GM23338 (cell line): ENCODE results near the gene RPL22. TPM values are rescaled to one million over a fixed set of nuclear protein-coding genes. Genes with fewer than 3 reads are reported as not detected.

ENCODE experiments used
- ATAC-seq: fragments of 200-7000 bp; cut with Tn5 transposase; 3 replicates; pipeline ENCODE4 v1.9.1; 2020
- DNase-seq: peaks from one replicate; pipeline ENCODE4 v3.0.0-alpha.2; 2015; ENCODE audit warnings: low spot score
- H2AFZ ChIP-seq: fragments of 200-600 bp; sonication (generic); 2 replicates; pipeline ENCODE4 v1.8.0; 2016; ENCODE audit warnings: antibody characterized with exemption, mild to moderate bottlenecking, moderate library complexity
- H3F3A ChIP-seq: fragments of 200-600 bp; sonication (generic); replicated peaks from 2 replicates; pipeline ENCODE4 v1.8.0; 2017; ENCODE audit warnings: antibody characterized with exemption, mixed run types, low read depth
- H3K27ac ChIP-seq: fragments of 200-600 bp; sonication (generic); 2 replicates; pipeline ENCODE4 v1.6.1; 2016; ENCODE audit warnings: low read depth
- H3K27me3 ChIP-seq: fragments of 200-600 bp; sonication (generic); 2 replicates; pipeline ENCODE4 v1.8.0; 2016; ENCODE audit warnings: mild to moderate bottlenecking, mixed run types, moderate library complexity; ENCODE audit not compliant: insufficient read depth
- H3K36me3 ChIP-seq: fragments of 200-600 bp; sonication (generic); 2 replicates; pipeline ENCODE4 v1.8.0; 2016; ENCODE audit warnings: mild to moderate bottlenecking; ENCODE audit not compliant: insufficient read depth
- H3K4me1 ChIP-seq: fragments of 200-600 bp; sonication (generic); 2 replicates; pipeline ENCODE4 v1.8.0; 2016; ENCODE audit warnings: mild to moderate bottlenecking, moderate library complexity; ENCODE audit not compliant: insufficient read depth
- H3K4me2 ChIP-seq: fragments of 200-600 bp; sonication (generic); 2 replicates; pipeline ENCODE4 v1.7.1; 2017; ENCODE audit warnings: mixed run types
- H3K4me3 ChIP-seq: fragments of 200-600 bp; sonication (generic); 2 replicates; pipeline ENCODE4 v1.6.1; 2016; ENCODE audit warnings: mixed run types
- H3K79me2 ChIP-seq: fragments of 200-600 bp; sonication (generic); replicated peaks from 2 replicates; pipeline ENCODE4 v1.8.0; 2017; ENCODE audit warnings: mild to moderate bottlenecking; ENCODE audit not compliant: insufficient read depth
- H3K9me2 ChIP-seq: fragments of 200-600 bp; sonication (generic); 2 replicates; pipeline ENCODE4 v1.8.0; 2017; ENCODE audit not compliant: insufficient read depth
- H4K20me1 ChIP-seq: fragments of 200-600 bp; sonication (generic); replicated peaks from 2 replicates; pipeline ENCODE4 v1.8.0; 2017; ENCODE audit warnings: mild to moderate bottlenecking; ENCODE audit not compliant: insufficient read depth
- H3K27ac Mint-ChIP-seq: 2 replicates; pipeline ENCODE4 v1.8.0; 2020; ENCODE audit warnings: inconsistent platforms, mild to moderate bottlenecking, moderate library complexity, mixed read lengths
- H3K27me3 Mint-ChIP-seq: 3 replicates; pipeline ENCODE4 v1.8.0; 2022; ENCODE audit warnings: low read depth, mild to moderate bottlenecking, moderate library complexity, mixed read lengths, inconsistent platforms; ENCODE audit not compliant: insufficient read depth, poor library complexity
- H3K36me3 Mint-ChIP-seq: 3 replicates; pipeline ENCODE4 v1.8.0; 2021; ENCODE audit warnings: low read depth, mild to moderate bottlenecking, inconsistent platforms, moderate library complexity, mixed read lengths
- H3K4me1 Mint-ChIP-seq: 3 replicates; pipeline ENCODE4 v1.8.0; 2020; ENCODE audit warnings: mild to moderate bottlenecking, inconsistent platforms, mixed read lengths
- H3K4me3 Mint-ChIP-seq: 3 replicates; pipeline ENCODE4 v1.8.0; 2021; ENCODE audit warnings: moderate library complexity, mild to moderate bottlenecking, inconsistent platforms, mixed read lengths
- H3K9me3 Mint-ChIP-seq: 3 replicates; pipeline ENCODE4 v1.8.0; 2020; ENCODE audit warnings: moderate library complexity, mild to moderate bottlenecking, inconsistent platforms, mixed read lengths
- CREB1 ChIP-seq: fragments of 250-450 bp; sonication (Bioruptor Pico); IDR thresholded peaks from 2 replicates; pipeline ENCODE4 v1.5.0; 2020; ENCODE audit warnings: low read depth, mild to moderate bottlenecking, moderate library complexity
- EZH2 ChIP-seq: fragments of 200-600 bp; sonication (generic); IDR thresholded peaks from one replicate; pipeline ENCODE4 v1.8.0; 2017; ENCODE audit warnings: antibody characterized with exemption, mild to moderate bottlenecking, low read depth; ENCODE audit not compliant: unreplicated experiment
- EZH2phosphoT487 ChIP-seq: fragments of 200-600 bp; sonication (generic); IDR thresholded peaks from one replicate; pipeline ENCODE4 v1.8.1; 2018; ENCODE audit warnings: antibody characterized with exemption; ENCODE audit not compliant: unreplicated experiment
- JUNB ChIP-seq: IDR thresholded peaks from one replicate; pipeline ENCODE4 v1.6.1; 2016; ENCODE audit warnings: antibody characterized with exemption; ENCODE audit not compliant: unreplicated experiment
- NANOG ChIP-seq: IDR thresholded peaks from 2 replicates; pipeline ENCODE4 v1.6.1; 2016; ENCODE audit warnings: antibody characterized with exemption, borderline replicate concordance
- POLR2AphosphoS5 ChIP-seq: IDR thresholded peaks from 2 replicates; pipeline ENCODE4 v1.6.1; 2016; ENCODE audit warnings: antibody characterized with exemption, low read depth
- STAT1 ChIP-seq: IDR thresholded peaks from one replicate; pipeline ENCODE4 v1.6.1; 2016; ENCODE audit warnings: antibody characterized with exemption; ENCODE audit not compliant: unreplicated experiment
- ZNF114 ChIP-seq: fragments of 250-450 bp; sonication (Bioruptor Pico); IDR thresholded peaks from 2 replicates; pipeline ENCODE4 v1.5.0; 2020; ENCODE audit warnings: mild to moderate bottlenecking, moderate library complexity
- ZNF331 ChIP-seq: fragments of 250-450 bp; sonication (Bioruptor Pico); IDR thresholded peaks from 2 replicates; pipeline ENCODE4 v1.5.0; 2020; ENCODE audit warnings: low read depth, mild to moderate bottlenecking, moderate library complexity
- polyA plus RNA-seq: library from polyadenylated mRNA; unstranded; fragments of >200 nt; fragmentation: Nextera tagmentation; extraction: Ambion mirVana; gene quantifications from 2 replicates; pipeline ENCODE4 v1.2.1, GENCODE V29; 2016
- total RNA-seq: library from RNA; depleted of rRNA; stranded (reverse); fragments of >200 nt; shearing (Covaris generic); gene quantifications from 2 replicates; pipeline ENCODE4 v1.2.3, GENCODE V29; 2014
- TF ChIP-seq, protein P1 (sequence below): IDR thresholded peaks from one replicate; pipeline ENCODE4 v1.6.1; 2018; ENCODE audit warnings: antibody characterized with exemption; ENCODE audit not compliant: unreplicated experiment
- TF ChIP-seq, protein P2 (sequence below), 2 experiments: fragments of 200-600 bp in 1 of 2; sonication (generic) in 1 of 2; conservative IDR thresholded peaks; 2 replicates each; pipeline versions ENCODE4 v1.5.1 to v1.6.1; 2016 to 2017; ENCODE audit warnings: antibody characterized with exemption in 2 of 2, low read depth in 2 of 2, mild to moderate bottlenecking in 2 of 2, moderate library complexity in 1 of 2
- TF ChIP-seq, protein P3 (sequence below): fragments of 250-450 bp; sonication (Bioruptor Pico); IDR thresholded peaks from 2 replicates; pipeline ENCODE4 v1.5.0; 2020; ENCODE audit warnings: mild to moderate bottlenecking, moderate library complexity
- TF ChIP-seq, protein P4 (sequence below): IDR thresholded peaks from 2 replicates; pipeline ENCODE4 v1.6.1; 2016; ENCODE audit warnings: antibody characterized with exemption

The RPL22 gene
- total and polyA plus RNA-seq, 2 experiments from 2014 or later = 145 to 818 TPM

DNA sequence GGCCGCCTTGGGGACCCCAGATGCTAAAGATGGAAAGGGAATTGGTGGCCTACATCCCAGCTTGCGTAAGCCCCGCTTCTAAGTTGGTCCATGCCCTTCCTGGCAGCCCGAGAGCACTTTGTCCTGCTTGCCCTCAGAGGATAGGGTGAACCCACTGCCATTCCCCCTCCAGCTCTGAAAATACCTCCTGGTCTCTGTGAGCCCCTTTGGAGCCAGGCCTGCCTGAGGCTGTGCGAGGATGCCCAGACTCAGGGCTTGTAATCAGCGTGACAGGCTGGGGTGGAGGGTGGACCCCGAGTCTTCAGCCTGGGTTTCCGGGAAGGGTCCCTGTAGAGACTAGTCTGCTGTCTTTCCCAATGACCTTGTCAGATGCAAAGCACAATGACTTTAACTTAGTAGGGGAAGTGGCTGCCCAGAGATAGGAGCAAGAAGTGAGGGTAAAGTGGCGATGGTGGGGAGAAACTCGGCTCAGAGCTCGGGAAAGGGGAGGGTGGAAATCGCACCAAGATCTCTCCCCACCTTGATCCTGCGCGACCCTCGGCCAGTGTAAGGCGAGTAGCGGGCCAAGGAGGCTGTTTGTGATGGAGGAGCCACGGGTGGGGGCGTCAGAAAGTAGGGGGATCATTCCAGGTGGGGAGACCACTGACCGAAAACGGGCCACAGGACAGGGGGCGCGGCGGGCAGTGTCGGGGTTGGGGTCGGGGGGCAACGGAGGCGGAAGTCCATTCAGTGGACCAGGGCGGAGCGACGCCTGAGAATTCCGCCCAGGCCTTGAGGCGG is 41.9 kb upstream of the RPL22 start:
- H3K36me3 ChIP-seq = no peaks in the 10 kb centered on the region
- peak overlapping the region; percentile 50 for H3K4me3 Mint-ChIP-seq
- peak overlapping the region; percentile 98 for H3K4me2 ChIP-seq
- H4K20me1 ChIP-seq = no peaks in the 10 kb centered on the region
- ATAC-seq = no peak
- H3K27ac ChIP-seq = peak overlapping the region; percentile 97
- H3K27me3 ChIP-seq = peaks cover 23% of the 10 kb centered on the region
- peaks cover 5% of the 10 kb centered on the region; the same call in 1 of the 2 replicates for H3K79me2 ChIP-seq
- H3K27me3 Mint-ChIP-seq = peaks cover 38% of the 10 kb centered on the region
- H3K27ac Mint-ChIP-seq = peak overlapping the region; percentile 25
- no peaks in the 10 kb centered on the region for H3K36me3 Mint-ChIP-seq
- H3F3A ChIP-seq = peaks cover 31% of the 10 kb centered on the region
- peaks cover 48% of the 10 kb centered on the region for H3K4me1 Mint-ChIP-seq
- H3K9me3 Mint-ChIP-seq = no peaks in the 10 kb centered on the region
- no peaks in the 10 kb centered on the region for H3K9me2 ChIP-seq
- H3K4me3 ChIP-seq = peak overlapping the region; percentile 83
- DNase-seq = no peak
- TF ChIP-seq, protein P1, sequence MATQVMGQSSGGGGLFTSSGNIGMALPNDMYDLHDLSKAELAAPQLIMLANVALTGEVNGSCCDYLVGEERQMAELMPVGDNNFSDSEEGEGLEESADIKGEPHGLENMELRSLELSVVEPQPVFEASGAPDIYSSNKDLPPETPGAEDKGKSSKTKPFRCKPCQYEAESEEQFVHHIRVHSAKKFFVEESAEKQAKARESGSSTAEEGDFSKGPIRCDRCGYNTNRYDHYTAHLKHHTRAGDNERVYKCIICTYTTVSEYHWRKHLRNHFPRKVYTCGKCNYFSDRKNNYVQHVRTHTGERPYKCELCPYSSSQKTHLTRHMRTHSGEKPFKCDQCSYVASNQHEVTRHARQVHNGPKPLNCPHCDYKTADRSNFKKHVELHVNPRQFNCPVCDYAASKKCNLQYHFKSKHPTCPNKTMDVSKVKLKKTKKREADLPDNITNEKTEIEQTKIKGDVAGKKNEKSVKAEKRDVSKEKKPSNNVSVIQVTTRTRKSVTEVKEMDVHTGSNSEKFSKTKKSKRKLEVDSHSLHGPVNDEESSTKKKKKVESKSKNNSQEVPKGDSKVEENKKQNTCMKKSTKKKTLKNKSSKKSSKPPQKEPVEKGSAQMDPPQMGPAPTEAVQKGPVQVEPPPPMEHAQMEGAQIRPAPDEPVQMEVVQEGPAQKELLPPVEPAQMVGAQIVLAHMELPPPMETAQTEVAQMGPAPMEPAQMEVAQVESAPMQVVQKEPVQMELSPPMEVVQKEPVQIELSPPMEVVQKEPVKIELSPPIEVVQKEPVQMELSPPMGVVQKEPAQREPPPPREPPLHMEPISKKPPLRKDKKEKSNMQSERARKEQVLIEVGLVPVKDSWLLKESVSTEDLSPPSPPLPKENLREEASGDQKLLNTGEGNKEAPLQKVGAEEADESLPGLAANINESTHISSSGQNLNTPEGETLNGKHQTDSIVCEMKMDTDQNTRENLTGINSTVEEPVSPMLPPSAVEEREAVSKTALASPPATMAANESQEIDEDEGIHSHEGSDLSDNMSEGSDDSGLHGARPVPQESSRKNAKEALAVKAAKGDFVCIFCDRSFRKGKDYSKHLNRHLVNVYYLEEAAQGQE = no peak
- TF ChIP-seq EZH2phosphoT487 (no peak), NANOG (no peak), JUNB (no peak), CREB1 (CRISPR knock-in tag) (no peak), ZNF114 (CRISPR knock-in tag) (no peak), ZNF331 (CRISPR knock-in tag) (no peak), STAT1 (no peak), POLR2AphosphoS5 (no peak), EZH2 (no peak)
- TF ChIP-seq, protein P2, sequence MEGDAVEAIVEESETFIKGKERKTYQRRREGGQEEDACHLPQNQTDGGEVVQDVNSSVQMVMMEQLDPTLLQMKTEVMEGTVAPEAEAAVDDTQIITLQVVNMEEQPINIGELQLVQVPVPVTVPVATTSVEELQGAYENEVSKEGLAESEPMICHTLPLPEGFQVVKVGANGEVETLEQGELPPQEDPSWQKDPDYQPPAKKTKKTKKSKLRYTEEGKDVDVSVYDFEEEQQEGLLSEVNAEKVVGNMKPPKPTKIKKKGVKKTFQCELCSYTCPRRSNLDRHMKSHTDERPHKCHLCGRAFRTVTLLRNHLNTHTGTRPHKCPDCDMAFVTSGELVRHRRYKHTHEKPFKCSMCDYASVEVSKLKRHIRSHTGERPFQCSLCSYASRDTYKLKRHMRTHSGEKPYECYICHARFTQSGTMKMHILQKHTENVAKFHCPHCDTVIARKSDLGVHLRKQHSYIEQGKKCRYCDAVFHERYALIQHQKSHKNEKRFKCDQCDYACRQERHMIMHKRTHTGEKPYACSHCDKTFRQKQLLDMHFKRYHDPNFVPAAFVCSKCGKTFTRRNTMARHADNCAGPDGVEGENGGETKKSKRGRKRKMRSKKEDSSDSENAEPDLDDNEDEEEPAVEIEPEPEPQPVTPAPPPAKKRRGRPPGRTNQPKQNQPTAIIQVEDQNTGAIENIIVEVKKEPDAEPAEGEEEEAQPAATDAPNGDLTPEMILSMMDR (conservative IDR thresholded peaks at IDR 0.05; ENCODE audit: low read depth in 2 of 2) = no peak
- TF ChIP-seq, protein P3, sequence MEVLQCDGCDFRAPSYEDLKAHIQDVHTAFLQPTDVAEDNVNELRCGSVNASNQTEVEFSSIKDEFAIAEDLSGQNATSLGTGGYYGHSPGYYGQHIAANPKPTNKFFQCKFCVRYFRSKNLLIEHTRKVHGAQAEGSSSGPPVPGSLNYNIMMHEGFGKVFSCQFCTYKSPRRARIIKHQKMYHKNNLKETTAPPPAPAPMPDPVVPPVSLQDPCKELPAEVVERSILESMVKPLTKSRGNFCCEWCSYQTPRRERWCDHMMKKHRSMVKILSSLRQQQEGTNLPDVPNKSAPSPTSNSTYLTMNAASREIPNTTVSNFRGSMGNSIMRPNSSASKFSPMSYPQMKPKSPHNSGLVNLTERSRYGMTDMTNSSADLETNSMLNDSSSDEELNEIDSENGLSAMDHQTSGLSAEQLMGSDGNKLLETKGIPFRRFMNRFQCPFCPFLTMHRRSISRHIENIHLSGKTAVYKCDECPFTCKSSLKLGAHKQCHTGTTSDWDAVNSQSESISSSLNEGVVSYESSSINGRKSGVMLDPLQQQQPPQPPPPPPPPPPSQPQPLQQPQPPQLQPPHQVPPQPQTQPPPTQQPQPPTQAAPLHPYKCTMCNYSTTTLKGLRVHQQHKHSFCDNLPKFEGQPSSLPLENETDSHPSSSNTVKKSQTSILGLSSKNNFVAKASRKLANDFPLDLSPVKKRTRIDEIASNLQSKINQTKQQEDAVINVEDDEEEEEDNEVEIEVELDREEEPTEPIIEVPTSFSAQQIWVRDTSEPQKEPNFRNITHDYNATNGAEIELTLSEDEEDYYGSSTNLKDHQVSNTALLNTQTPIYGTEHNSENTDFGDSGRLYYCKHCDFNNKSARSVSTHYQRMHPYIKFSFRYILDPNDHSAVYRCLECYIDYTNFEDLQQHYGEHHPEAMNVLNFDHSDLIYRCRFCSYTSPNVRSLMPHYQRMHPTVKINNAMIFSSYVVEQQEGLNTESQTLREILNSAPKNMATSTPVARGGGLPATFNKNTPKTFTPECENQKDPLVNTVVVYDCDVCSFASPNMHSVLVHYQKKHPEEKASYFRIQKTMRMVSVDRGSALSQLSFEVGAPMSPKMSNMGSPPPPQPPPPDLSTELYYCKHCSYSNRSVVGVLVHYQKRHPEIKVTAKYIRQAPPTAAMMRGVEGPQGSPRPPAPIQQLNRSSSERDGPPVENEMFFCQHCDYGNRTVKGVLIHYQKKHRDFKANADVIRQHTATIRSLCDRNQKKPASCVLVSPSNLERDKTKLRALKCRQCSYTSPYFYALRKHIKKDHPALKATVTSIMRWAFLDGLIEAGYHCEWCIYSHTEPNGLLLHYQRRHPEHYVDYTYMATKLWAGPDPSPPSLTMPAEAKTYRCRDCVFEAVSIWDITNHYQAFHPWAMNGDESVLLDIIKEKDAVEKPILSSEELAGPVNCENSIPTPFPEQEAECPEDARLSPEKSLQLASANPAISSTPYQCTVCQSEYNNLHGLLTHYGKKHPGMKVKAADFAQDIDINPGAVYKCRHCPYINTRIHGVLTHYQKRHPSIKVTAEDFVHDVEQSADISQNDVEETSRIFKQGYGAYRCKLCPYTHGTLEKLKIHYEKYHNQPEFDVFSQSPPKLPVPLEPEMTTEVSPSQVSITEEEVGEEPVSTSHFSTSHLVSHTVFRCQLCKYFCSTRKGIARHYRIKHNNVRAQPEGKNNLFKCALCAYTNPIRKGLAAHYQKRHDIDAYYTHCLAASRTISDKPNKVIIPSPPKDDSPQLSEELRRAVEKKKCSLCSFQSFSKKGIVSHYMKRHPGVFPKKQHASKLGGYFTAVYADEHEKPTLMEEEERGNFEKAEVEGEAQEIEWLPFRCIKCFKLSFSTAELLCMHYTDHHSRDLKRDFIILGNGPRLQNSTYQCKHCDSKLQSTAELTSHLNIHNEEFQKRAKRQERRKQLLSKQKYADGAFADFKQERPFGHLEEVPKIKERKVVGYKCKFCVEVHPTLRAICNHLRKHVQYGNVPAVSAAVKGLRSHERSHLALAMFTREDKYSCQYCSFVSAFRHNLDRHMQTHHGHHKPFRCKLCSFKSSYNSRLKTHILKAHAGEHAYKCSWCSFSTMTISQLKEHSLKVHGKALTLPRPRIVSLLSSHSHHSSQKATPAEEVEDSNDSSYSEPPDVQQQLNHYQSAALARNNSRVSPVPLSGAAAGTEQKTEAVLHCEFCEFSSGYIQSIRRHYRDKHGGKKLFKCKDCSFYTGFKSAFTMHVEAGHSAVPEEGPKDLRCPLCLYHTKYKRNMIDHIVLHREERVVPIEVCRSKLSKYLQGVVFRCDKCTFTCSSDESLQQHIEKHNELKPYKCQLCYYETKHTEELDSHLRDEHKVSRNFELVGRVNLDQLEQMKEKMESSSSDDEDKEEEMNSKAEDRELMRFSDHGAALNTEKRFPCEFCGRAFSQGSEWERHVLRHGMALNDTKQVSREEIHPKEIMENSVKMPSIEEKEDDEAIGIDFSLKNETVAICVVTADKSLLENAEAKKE = no peak
- TF ChIP-seq, protein P4, sequence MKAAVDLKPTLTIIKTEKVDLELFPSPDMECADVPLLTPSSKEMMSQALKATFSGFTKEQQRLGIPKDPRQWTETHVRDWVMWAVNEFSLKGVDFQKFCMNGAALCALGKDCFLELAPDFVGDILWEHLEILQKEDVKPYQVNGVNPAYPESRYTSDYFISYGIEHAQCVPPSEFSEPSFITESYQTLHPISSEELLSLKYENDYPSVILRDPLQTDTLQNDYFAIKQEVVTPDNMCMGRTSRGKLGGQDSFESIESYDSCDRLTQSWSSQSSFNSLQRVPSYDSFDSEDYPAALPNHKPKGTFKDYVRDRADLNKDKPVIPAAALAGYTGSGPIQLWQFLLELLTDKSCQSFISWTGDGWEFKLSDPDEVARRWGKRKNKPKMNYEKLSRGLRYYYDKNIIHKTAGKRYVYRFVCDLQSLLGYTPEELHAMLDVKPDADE = no peak
- no peak overlapping the region for H2AFZ ChIP-seq
- peaks cover 40% of the 10 kb centered on the region for H3K4me1 ChIP-seq
